Astrocyte (in vitro differentiated cells and primary cell): ENCODE data around the gene AGAP5. TPM values are rescaled to one million over a fixed set of nuclear protein-coding genes. Genes with fewer than 3 reads are reported as not detected.
A peak's percentile ranks its signal among the peaks of the same experiment; 100 is the strongest.

Experiments used
- DNase-seq: peaks from one replicate; pipeline ENCODE4 v3.0.0-alpha.2; 2010; ENCODE audit warnings: low read depth
- FAIRE-seq: peaks from 2 replicates; lab custom pipeline; 2011; peaks lifted over from hg19 to GRCh38; lab: Jason Lieb, UNC
- H2AFZ ChIP-seq: 2 replicates; pipeline ENCODE4 v1.6.0; 2012; ENCODE audit warnings: low read depth, low read length, inconsistent platforms
- H3K27ac ChIP-seq: 2 replicates; pipeline ENCODE4 v1.5.1; 2011; ENCODE audit warnings: low read depth, low read length, inconsistent platforms
- H3K27me3 ChIP-seq: 2 replicates; pipeline ENCODE4 v1.6.0; 2011; ENCODE audit warnings: low read length, inconsistent platforms; ENCODE audit not compliant: insufficient read depth
- H3K36me3 ChIP-seq: 2 replicates; pipeline ENCODE4 v1.5.1; 2011; ENCODE audit warnings: low read length, inconsistent platforms; ENCODE audit not compliant: insufficient read depth
- H3K4me1 ChIP-seq: 2 replicates; pipeline ENCODE4 v1.5.1; 2011; ENCODE audit warnings: low read length, inconsistent platforms; ENCODE audit not compliant: insufficient read depth
- H3K4me2 ChIP-seq: 2 replicates; pipeline ENCODE4 v1.6.0; 2012; ENCODE audit warnings: low read length, inconsistent platforms
- H3K4me3 ChIP-seq: 2 replicates; pipeline ENCODE4 v1.5.1; 2011; ENCODE audit warnings: low read depth, mild to moderate bottlenecking, low read length, inconsistent platforms; ENCODE audit not compliant: insufficient read depth
- H3K79me2 ChIP-seq: 2 replicates; pipeline ENCODE4 v1.6.0; 2012; ENCODE audit warnings: mild to moderate bottlenecking, low read length, inconsistent platforms; ENCODE audit not compliant: insufficient read depth
- H3K9ac ChIP-seq: 2 replicates; pipeline ENCODE4 v1.6.0; 2012; ENCODE audit warnings: mild to moderate bottlenecking, low read length, inconsistent platforms
- H3K9me3 ChIP-seq: 2 replicates; pipeline ENCODE4 v1.5.1; 2012; ENCODE audit warnings: low read depth, mild to moderate bottlenecking, low read length, inconsistent platforms; ENCODE audit not compliant: insufficient read depth
- H4K20me1 ChIP-seq: 2 replicates; pipeline ENCODE4 v1.6.0; 2012; ENCODE audit warnings: low read length, inconsistent platforms; ENCODE audit not compliant: insufficient read depth
- H3K27ac Mint-ChIP-seq: one replicate; pipeline ENCODE4 v1.8.0; 2021; ENCODE audit warnings: mild to moderate bottlenecking, mixed read lengths; ENCODE audit not compliant: unreplicated experiment
- H3K27me3 Mint-ChIP-seq: one replicate; pipeline ENCODE4 v1.8.0; 2021; ENCODE audit warnings: low read depth, mixed read lengths; ENCODE audit not compliant: unreplicated experiment
- H3K36me3 Mint-ChIP-seq: one replicate; pipeline ENCODE4 v1.8.0; 2021; ENCODE audit warnings: low read depth, mixed read lengths; ENCODE audit not compliant: unreplicated experiment
- H3K4me1 Mint-ChIP-seq: one replicate; pipeline ENCODE4 v1.8.0; 2021; ENCODE audit warnings: low read depth, mixed read lengths; ENCODE audit not compliant: unreplicated experiment
- H3K4me3 Mint-ChIP-seq: one replicate; pipeline ENCODE4 v1.8.0; 2021; ENCODE audit warnings: mild to moderate bottlenecking, moderate library complexity, mixed read lengths; ENCODE audit not compliant: unreplicated experiment
- H3K9me3 Mint-ChIP-seq: one replicate; pipeline ENCODE4 v1.8.0; 2021; ENCODE audit warnings: mild to moderate bottlenecking, mixed read lengths; ENCODE audit not compliant: unreplicated experiment
- CTCF ChIP-seq: IDR thresholded peaks from 2 replicates; pipeline ENCODE4 v1.5.1; 2011; ENCODE audit warnings: low read depth, mild to moderate bottlenecking, inconsistent platforms, low read length, moderate library complexity; ENCODE audit not compliant: insufficient read depth
- EZH2 ChIP-seq: IDR thresholded peaks from 2 replicates; pipeline ENCODE4 v1.6.1; 2012; ENCODE audit warnings: mild to moderate bottlenecking, low read length, inconsistent platforms; ENCODE audit not compliant: insufficient read depth
- total RNA-seq: library from RNA; stranded (reverse); gene quantifications from 2 replicates; pipeline ENCODE4 v1.2.1, GENCODE V29; 2021

Gene AGAP5
- total RNA-seq, 1 donor from 2014 or later, result 5.1 TPM

- FAIRE-seq (no peak), DNase-seq (peak; percentile 61)
- H3K9ac ChIP-seq, result peak overlapping the region; percentile 58
- no peaks in the 10 kb centered on the region for H3K9me3 Mint-ChIP-seq
- H3K79me2 ChIP-seq, result no peaks in the 10 kb centered on the region
- no peak overlapping the region for H3K4me3 ChIP-seq
- no peaks in the 10 kb centered on the region for H3K27me3 Mint-ChIP-seq
- H3K9me3 ChIP-seq, result no peaks in the 10 kb centered on the region
- no peaks in the 10 kb centered on the region for H3K36me3 ChIP-seq
- H3K4me3 Mint-ChIP-seq, result no peak overlapping the region
- TF ChIP-seq EZH2, result no peak
- no peak for TF ChIP-seq CTCF
- H3K4me2 ChIP-seq, result peak overlapping the region; percentile 88
- H3K27me3 ChIP-seq, result no peaks in the 10 kb centered on the region
- peak overlapping the region; percentile 98 for H3K27ac ChIP-seq
- no peaks in the 10 kb centered on the region for H3K36me3 Mint-ChIP-seq
- H3K4me1 Mint-ChIP-seq, result peaks cover 43% of the 10 kb centered on the region
- H3K4me1 ChIP-seq, result peaks cover 34% of the 10 kb centered on the region
- H3K27ac Mint-ChIP-seq, result peak overlapping the region; percentile 93
- H2AFZ ChIP-seq, result no peak overlapping the region
- no peaks in the 10 kb centered on the region for H4K20me1 ChIP-seq
Measured at GRCh38 chr10:73649876-73650536, 47.9 kb downstream of the AGAP5 start.

DNA sequence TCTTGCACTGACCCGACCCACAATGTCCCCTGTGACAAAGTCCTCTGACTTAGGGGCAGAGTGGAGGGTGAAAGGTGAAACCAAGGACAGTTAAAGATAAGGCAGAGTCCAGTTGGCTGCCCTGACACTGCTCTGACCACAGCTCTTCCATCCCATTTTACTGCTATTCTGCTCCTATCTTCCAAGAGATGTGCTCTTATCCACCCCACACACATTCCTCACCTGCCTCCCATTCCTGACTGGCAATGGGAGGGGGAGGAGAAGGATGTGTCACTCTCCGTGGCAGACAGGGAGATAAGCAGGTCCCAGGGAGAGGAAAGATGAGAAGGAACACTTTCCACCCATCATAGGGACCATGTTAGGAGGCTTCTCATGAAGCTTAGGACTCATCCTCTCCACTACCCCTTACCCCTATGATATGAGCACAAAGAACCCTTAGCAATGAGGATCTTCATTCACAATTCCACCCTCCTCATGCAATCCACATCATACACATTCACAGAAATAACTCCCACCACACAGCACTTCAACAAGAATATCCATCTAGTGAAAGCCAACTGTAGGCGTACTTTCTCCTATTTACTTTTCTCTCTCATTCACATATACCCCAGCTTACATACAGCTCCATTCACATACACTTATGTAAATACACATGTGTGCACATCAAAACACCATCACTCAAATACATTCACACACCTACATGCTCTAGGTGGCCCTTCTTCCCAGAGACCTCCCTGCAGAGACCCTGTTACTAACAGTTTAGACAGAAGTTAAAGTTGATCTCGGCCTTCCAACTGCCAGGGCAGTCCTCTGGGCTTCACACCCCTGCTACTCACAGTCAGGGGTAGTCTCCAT is 48.7 kb downstream of the AGAP5 start:
- no peak overlapping the region for H2AFZ ChIP-seq
- Mint-ChIP-seq H3K27ac (peak overlapping the region; percentile 87), H3K27me3 (no peaks in the 10 kb centered on the region), H3K4me1 (peaks cover 48% of the 10 kb centered on the region), H3K4me3 (peak overlapping the region; percentile 55), H3K36me3 (no peaks in the 10 kb centered on the region), H3K9me3 (no peaks in the 10 kb centered on the region)
- H3K36me3 ChIP-seq, result no peaks in the 10 kb centered on the region
- peak; percentile 13 for FAIRE-seq
- H3K27me3 ChIP-seq, result no peaks in the 10 kb centered on the region
- no peaks in the 10 kb centered on the region for H4K20me1 ChIP-seq
- TF ChIP-seq EZH2 (no peak), CTCF (no peak)
- H3K79me2 ChIP-seq, result no peaks in the 10 kb centered on the region
- H3K4me1 ChIP-seq, result peaks cover 33% of the 10 kb centered on the region
- H3K4me2 ChIP-seq, result peak overlapping the region; percentile 88
- DNase-seq, result peak; percentile 39
- no peak overlapping the region for H3K4me3 ChIP-seq
- H3K9ac ChIP-seq, result peak overlapping the region; percentile 58
- peak overlapping the region; percentile 98 for H3K27ac ChIP-seq
- H3K9me3 ChIP-seq, result no peaks in the 10 kb centered on the region
